ENCODE data around the gene STIM1.

The STIM1 gene

DNA sequence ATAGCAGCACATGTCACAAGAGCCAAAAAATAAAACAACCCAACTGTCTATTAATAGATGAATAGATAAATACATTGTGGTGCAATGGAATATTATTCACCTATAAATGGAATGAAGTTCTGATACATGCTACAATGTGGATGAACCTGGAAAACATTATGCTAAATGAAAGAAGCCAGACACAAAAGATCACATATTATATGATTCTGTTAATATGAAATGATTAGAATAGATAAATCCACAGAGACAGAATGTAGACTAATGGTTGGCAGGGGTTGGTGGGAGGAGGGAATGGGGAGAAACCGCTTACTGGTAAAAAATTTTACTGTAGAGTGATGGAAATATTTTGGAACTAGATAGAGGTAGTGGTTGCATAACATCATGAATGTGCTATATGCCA is 206.2 kb downstream of the STIM1 start:
- no peak overlapping the region for H3K4me3 ChIP-seq (ENCODE audit: low read depth, low read length)
- TF ChIP-seq, protein P1, sequence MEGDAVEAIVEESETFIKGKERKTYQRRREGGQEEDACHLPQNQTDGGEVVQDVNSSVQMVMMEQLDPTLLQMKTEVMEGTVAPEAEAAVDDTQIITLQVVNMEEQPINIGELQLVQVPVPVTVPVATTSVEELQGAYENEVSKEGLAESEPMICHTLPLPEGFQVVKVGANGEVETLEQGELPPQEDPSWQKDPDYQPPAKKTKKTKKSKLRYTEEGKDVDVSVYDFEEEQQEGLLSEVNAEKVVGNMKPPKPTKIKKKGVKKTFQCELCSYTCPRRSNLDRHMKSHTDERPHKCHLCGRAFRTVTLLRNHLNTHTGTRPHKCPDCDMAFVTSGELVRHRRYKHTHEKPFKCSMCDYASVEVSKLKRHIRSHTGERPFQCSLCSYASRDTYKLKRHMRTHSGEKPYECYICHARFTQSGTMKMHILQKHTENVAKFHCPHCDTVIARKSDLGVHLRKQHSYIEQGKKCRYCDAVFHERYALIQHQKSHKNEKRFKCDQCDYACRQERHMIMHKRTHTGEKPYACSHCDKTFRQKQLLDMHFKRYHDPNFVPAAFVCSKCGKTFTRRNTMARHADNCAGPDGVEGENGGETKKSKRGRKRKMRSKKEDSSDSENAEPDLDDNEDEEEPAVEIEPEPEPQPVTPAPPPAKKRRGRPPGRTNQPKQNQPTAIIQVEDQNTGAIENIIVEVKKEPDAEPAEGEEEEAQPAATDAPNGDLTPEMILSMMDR (conservative IDR thresholded peaks at IDR 0.05; ENCODE audit: low read depth, low read length) = no peak
- no peak for DNase-seq (ENCODE audit: low read depth)

DNA sequence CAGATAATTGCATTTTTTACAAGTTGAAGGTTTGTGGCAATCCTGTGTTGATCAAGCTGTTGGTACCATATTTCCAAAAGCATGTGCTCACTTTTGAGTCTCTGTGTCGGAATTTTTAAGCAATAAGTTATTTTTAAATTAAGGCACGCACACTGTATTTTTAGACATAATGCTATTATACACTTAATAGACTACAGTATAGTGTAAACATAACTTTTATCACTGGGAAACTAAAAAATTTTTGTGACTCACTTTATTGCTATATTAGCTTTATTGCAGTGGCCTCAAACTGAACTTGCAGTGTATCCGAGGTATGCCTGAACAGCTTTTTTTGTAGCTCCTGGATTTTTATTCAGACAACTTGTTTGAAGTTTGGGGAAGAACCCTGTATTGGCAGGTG is 207.9 kb downstream of the STIM1 start:
- no peak for DNase-seq (ENCODE audit: low read depth)
- no peak overlapping the region for H3K4me3 ChIP-seq (ENCODE audit: low read depth, low read length)
- TF ChIP-seq, protein P1 (conservative IDR thresholded peaks at IDR 0.05; ENCODE audit: low read depth, low read length) = no peak

DNA sequence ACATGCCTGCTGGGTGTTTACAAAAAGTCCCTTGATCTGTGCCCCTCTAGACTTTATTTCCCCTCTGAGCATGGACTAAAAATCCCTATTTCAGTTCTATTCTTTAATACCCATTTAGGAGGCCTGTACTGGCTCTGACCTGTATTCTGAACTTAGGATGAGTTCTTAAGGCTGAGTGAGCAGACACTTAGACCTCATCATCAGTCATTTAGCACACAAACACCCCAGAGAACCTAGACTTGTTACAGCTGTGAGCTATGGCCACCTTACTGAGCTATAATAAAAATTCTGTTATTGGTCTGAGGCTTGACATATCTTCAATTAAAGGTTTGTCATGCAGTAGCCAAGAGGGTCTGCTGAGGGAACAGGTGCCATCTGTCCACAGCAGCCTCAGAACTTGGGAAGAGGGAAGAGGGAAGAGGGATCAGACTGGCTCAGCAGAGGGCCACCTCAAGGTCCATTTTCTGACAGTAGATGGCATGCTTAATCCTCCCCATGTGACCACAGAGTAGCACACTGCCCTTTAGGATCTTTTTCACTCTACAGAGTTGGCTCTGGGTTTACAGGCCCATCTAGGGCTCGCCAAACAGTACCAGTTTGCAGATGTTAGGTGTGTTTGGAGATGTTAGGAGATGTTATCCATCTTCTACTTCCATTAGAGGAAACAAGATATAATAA is 209.0 kb downstream of the STIM1 start:
- DNase-seq (ENCODE audit: low read depth) = no peak

DNA sequence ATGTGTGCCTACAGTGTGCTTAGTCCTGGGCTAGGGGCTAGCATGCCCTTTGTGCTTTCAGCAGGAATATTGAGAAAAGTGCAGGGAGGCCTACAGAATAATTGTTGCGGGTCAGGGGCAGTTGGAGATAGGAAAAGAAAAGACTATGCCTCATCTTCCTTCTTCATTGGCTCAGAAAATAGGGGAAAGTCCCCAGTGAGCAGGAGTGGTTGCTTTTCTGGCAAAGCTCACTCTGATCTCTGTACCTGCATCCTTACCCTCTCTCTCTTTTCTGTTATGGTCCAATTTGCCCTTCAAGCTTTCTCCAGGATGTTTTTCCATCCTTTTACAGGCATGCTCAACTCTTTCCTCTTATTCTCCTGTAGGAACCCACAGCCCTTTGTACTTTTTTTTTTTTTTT is 209.6 kb downstream of the STIM1 start:
- DNase-seq (ENCODE audit: low read depth) = no peak
- TF ChIP-seq, protein P1 (conservative IDR thresholded peaks at IDR 0.05; ENCODE audit: low read depth, low read length) = no peak
- no peak overlapping the region for H3K4me3 ChIP-seq (ENCODE audit: low read depth, low read length)

More for the DNA sequence above, 209.0 kb downstream of the STIM1 start:
- no peak overlapping the region for H3K4me3 ChIP-seq (ENCODE audit: low read depth, low read length)
- TF ChIP-seq, protein P1 (conservative IDR thresholded peaks at IDR 0.05; ENCODE audit: low read depth, low read length) = no peak

DNA sequence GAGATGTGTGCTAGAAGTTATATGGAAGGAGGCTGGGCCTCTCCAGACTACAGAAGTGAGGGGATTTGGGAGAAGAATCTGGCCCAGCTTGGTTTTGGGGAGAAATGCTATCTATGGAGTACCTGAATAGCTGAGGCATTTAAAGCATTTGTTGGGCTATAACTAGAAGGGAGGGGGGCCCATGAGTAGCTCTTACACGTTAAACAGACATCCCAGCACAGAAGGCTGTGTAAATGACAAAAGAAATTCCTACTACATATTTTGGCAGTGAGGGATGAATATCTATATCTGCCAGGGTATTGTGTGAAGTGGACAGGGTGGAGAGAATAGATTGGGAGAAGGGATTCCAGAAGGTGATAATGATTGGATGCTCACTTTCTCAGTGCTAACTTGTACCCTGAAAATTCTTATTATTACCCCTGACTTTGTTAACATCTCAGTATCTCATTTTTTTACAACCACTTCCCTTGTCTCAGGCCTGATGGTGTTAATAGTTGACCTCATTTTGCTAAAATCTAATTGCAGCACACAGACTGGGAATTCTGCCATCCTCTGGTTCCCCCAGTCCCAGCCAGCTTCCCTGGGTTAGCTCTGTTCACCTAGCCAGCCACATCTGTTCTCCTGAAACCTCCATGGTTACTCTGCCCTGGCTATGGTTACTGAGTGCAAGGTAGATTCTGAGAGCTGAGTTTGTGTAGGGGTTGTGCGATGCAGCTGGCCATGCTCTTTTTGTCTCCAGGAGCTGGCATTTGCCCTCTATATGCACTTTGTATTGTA is 210.3 kb downstream of the STIM1 start:
- no peak overlapping the region for H3K4me3 ChIP-seq (ENCODE audit: low read depth, low read length)
- no peak for DNase-seq (ENCODE audit: low read depth)
- TF ChIP-seq, protein P1 (conservative IDR thresholded peaks at IDR 0.05; ENCODE audit: low read depth, low read length) = no peak

DNA sequence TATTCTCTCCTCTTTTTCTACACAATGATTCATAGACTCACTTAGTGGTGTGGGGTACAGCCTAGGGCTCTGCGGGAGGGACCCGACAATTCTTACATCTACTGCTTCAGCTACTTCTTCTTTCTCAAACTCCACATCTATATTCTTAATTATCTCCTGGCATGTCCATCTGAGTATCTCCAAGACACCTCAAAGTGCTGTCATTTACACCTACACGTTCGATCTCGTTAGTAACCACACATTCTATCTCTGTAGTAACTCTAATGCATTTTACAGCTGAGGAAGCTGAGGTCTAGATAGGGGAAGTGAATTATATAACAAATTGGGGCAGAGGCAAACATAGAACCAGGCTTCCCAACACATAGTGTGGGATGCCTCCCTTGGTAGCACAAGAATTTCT is 211.4 kb downstream of the STIM1 start:
- H3K4me3 ChIP-seq (ENCODE audit: low read depth, low read length) = no peak overlapping the region
- TF ChIP-seq, protein P1 (conservative IDR thresholded peaks at IDR 0.05; ENCODE audit: low read depth, low read length) = no peak
- no peak for DNase-seq (ENCODE audit: low read depth)
